ENCODE measurements around the gene IQCN.

The IQCN gene

GRCh38 chr19:18263324-18264136 lies 10.7 kb downstream of the IQCN start:
- H3K27me3 ChIP-seq (ENCODE audit: control insufficient read depth, low read length), result no peaks in the 10 kb centered on the region
- no peak for TF ChIP-seq CTCF (IDR thresholded peaks at IDR 0.05; ENCODE audit: low read depth, low read length, poor library complexity, severe bottlenecking)
- TF ChIP-seq EZH2phosphoT487 (IDR thresholded peaks at IDR 0.05; ENCODE audit: borderline replicate concordance, low read length), result no peak
- peaks cover 8% of the 10 kb centered on the region for H3K4me1 ChIP-seq (ENCODE audit: control insufficient read depth, low read length)
- no peaks in the 10 kb centered on the region for H3K9me3 ChIP-seq (ENCODE audit: control insufficient read depth, insufficient read depth, low read length)
- H3K9me2 ChIP-seq (replicated peaks; ENCODE audit: control insufficient read depth, low read length), result no peaks in the 10 kb centered on the region
- H3K27ac ChIP-seq (ENCODE audit: low read depth, low read length), result no peak overlapping the region
- H3F3A ChIP-seq (ENCODE audit: control insufficient read depth, insufficient read depth), result no peaks in the 10 kb centered on the region
- H3K36me3 ChIP-seq (ENCODE audit: control insufficient read depth, low read length), result peaks cover 8% of the 10 kb centered on the region; the same call in 1 of the 2 replicates
- H3K4me3 ChIP-seq (ENCODE audit: low read length), result no peak overlapping the region
- H4K20me1 ChIP-seq (ENCODE audit: control insufficient read depth, insufficient read depth, low read depth, low read length), result no peaks in the 10 kb centered on the region
- no peaks in the 10 kb centered on the region for H3K79me2 ChIP-seq (ENCODE audit: control insufficient read depth, low read length)
- no peak overlapping the region for H3K4me2 ChIP-seq (ENCODE audit: low read length)

GRCh38 chr19:18262917-18263316 lies 11.3 kb downstream of the IQCN start:
- no peaks in the 10 kb centered on the region for H4K20me1 ChIP-seq (ENCODE audit: control insufficient read depth, insufficient read depth, low read depth, low read length)
- H3K27ac ChIP-seq (ENCODE audit: low read depth, low read length), result no peak overlapping the region
- peaks cover 8% of the 10 kb centered on the region; the same call in 1 of the 2 replicates for H3K36me3 ChIP-seq (ENCODE audit: control insufficient read depth, low read length)
- no peaks in the 10 kb centered on the region for H3K27me3 ChIP-seq (ENCODE audit: control insufficient read depth, low read length)
- TF ChIP-seq CTCF (IDR thresholded peaks at IDR 0.05; ENCODE audit: low read depth, low read length, poor library complexity, severe bottlenecking), result no peak
- no peak for TF ChIP-seq EZH2phosphoT487 (IDR thresholded peaks at IDR 0.05; ENCODE audit: borderline replicate concordance, low read length)
- no peaks in the 10 kb centered on the region for H3K9me2 ChIP-seq (replicated peaks; ENCODE audit: control insufficient read depth, low read length)
- no peak overlapping the region for H3K4me2 ChIP-seq (ENCODE audit: low read length)
- H3F3A ChIP-seq (ENCODE audit: control insufficient read depth, insufficient read depth), result no peaks in the 10 kb centered on the region
- no peak overlapping the region for H3K4me3 ChIP-seq (ENCODE audit: low read length)
- peaks cover 8% of the 10 kb centered on the region for H3K4me1 ChIP-seq (ENCODE audit: control insufficient read depth, low read length)
- no peaks in the 10 kb centered on the region for H3K9me3 ChIP-seq (ENCODE audit: control insufficient read depth, insufficient read depth, low read length)
- no peaks in the 10 kb centered on the region for H3K79me2 ChIP-seq (ENCODE audit: control insufficient read depth, low read length)

- Histone ChIP-seq H4K20me1 (ENCODE audit: control insufficient read depth, insufficient read depth, low read depth, low read length) (no peaks in the 10 kb centered on the region), H3K4me3 (ENCODE audit: low read length) (no peak overlapping the region), H3K27ac (ENCODE audit: low read depth, low read length) (no peak overlapping the region), H3K9me2 (replicated peaks; ENCODE audit: control insufficient read depth, low read length) (no peaks in the 10 kb centered on the region), H3K79me2 (ENCODE audit: control insufficient read depth, low read length) (no peaks in the 10 kb centered on the region), H3K9me3 (ENCODE audit: control insufficient read depth, insufficient read depth, low read length) (no peaks in the 10 kb centered on the region), H3K4me2 (ENCODE audit: low read length) (no peak overlapping the region), H3K27me3 (ENCODE audit: control insufficient read depth, low read length) (no peaks in the 10 kb centered on the region), H3F3A (ENCODE audit: control insufficient read depth, insufficient read depth) (no peaks in the 10 kb centered on the region), H3K36me3 (ENCODE audit: control insufficient read depth, low read length) (peaks cover 8% of the 10 kb centered on the region; the same call in 1 of the 2 replicates), H3K4me1 (ENCODE audit: control insufficient read depth, low read length) (peaks cover 8% of the 10 kb centered on the region)
- TF ChIP-seq EZH2phosphoT487 (IDR thresholded peaks at IDR 0.05; ENCODE audit: borderline replicate concordance, low read length), result no peak
- TF ChIP-seq CTCF (IDR thresholded peaks at IDR 0.05; ENCODE audit: low read depth, low read length, poor library complexity, severe bottlenecking), result no peak
Observed at GRCh38 chr19:18262144-18262543, 12.1 kb downstream of the IQCN start.
